ENCODE measurements around the gene NRXN3. TPM values are rescaled to one million over a fixed set of nuclear protein-coding genes. Genes with fewer than 3 reads are reported as not detected.

The NRXN3 gene
- total RNA-seq, 1 experiment from 2014 or later: not detected

- Histone ChIP-seq H3K9me2 (ENCODE audit: insufficient read depth) (no peaks in the 10 kb centered on the region), H3K79me2 (ENCODE audit: low read depth) (no peaks in the 10 kb centered on the region), H3K27me3 (ENCODE audit: insufficient read depth, low read depth) (no peaks in the 10 kb centered on the region), H4K20me1 (ENCODE audit: insufficient read depth) (no peaks in the 10 kb centered on the region), H3K4me1 (replicated peaks; ENCODE audit: insufficient read depth) (no peaks in the 10 kb centered on the region), H3K4me3 (no peak overlapping the region), H3F3A (ENCODE audit: insufficient read depth, low read depth) (no peaks in the 10 kb centered on the region), H3K9me3 (ENCODE audit: insufficient read depth, low read depth) (no peaks in the 10 kb centered on the region), H3K4me2 (no peak overlapping the region), H2AFZ (no peak overlapping the region), H3K27ac (no peak overlapping the region), H3K36me3 (ENCODE audit: low read depth) (no peaks in the 10 kb centered on the region)
- no peak for TF ChIP-seq CTCF (conservative IDR thresholded peaks at IDR 0.05)
- TF ChIP-seq EZH2 (IDR thresholded peaks at IDR 0.05; ENCODE audit: low read depth): no peak
- intact Hi-C loops (cut with micrococcal nuclease; ENCODE audit: unreplicated experiment): no loop called here
- ChIA-PET CTCF (no interaction called here), POLR2A (ENCODE audit: unreplicated experiment) (no interaction called here)
- BruUV-seq (replicated peaks): no TSS peak
- no peak for DNase-seq
Measured at GRCh38 chr14:79820866-79821535, 1650.8 kb downstream of the NRXN3 start.

- no TSS peak for BruUV-seq (replicated peaks)
- POLR2A ChIA-PET (ENCODE audit: unreplicated experiment): no interaction called here
Measured at GRCh38 chr14:79822034-79822433, 1651.9 kb downstream of the NRXN3 start.

GRCh38 chr14:79825046-79825521 lies 1654.9 kb downstream of the NRXN3 start:
- H3K27ac ChIP-seq: no peak overlapping the region
- TF ChIP-seq EZH2 (IDR thresholded peaks at IDR 0.05; ENCODE audit: low read depth) (no peak), CTCF (conservative IDR thresholded peaks at IDR 0.05) (no peak)
- no peaks in the 10 kb centered on the region for H3K27me3 ChIP-seq (ENCODE audit: insufficient read depth, low read depth)
- H3K9me3 ChIP-seq (ENCODE audit: insufficient read depth, low read depth): no peaks in the 10 kb centered on the region
- H2AFZ ChIP-seq: no peak overlapping the region
- H4K20me1 ChIP-seq (ENCODE audit: insufficient read depth): no peaks in the 10 kb centered on the region
- H3K4me1 ChIP-seq (replicated peaks; ENCODE audit: insufficient read depth): no peaks in the 10 kb centered on the region
- H3K36me3 ChIP-seq (ENCODE audit: low read depth): no peaks in the 10 kb centered on the region
- POLR2A ChIA-PET (ENCODE audit: unreplicated experiment): interaction anchor here (0.5 kb wide), 1 partner anchor 143 kb away, joined by 4 read pairs; no protein-coding TSS in a partner anchor
- no peak overlapping the region for H3K4me2 ChIP-seq
- H3F3A ChIP-seq (ENCODE audit: insufficient read depth, low read depth): no peaks in the 10 kb centered on the region
- BruUV-seq (replicated peaks): no TSS peak
- CTCF ChIA-PET: no interaction called here
- no peak overlapping the region for H3K4me3 ChIP-seq
- DNase-seq: no peak
- intact Hi-C loops (cut with micrococcal nuclease; ENCODE audit: unreplicated experiment): no loop called here
- H3K9me2 ChIP-seq (ENCODE audit: insufficient read depth): no peaks in the 10 kb centered on the region
- H3K79me2 ChIP-seq (ENCODE audit: low read depth): no peaks in the 10 kb centered on the region

More at GRCh38 chr14:79822034-79822433, 1651.9 kb downstream of the NRXN3 start:
- intact Hi-C loops (cut with micrococcal nuclease; ENCODE audit: unreplicated experiment): no loop called here
- no peaks in the 10 kb centered on the region for H3K36me3 ChIP-seq (ENCODE audit: low read depth)
- H3K27me3 ChIP-seq (ENCODE audit: insufficient read depth, low read depth): no peaks in the 10 kb centered on the region
- no peak overlapping the region for H3K27ac ChIP-seq
- no peaks in the 10 kb centered on the region for H3F3A ChIP-seq (ENCODE audit: insufficient read depth, low read depth)
- CTCF ChIA-PET: no interaction called here
- no peaks in the 10 kb centered on the region for H3K9me2 ChIP-seq (ENCODE audit: insufficient read depth)
- H3K4me3 ChIP-seq: no peak overlapping the region
- H3K4me2 ChIP-seq: no peak overlapping the region
- TF ChIP-seq EZH2 (IDR thresholded peaks at IDR 0.05; ENCODE audit: low read depth) (no peak), CTCF (conservative IDR thresholded peaks at IDR 0.05) (no peak)
- H3K4me1 ChIP-seq (replicated peaks; ENCODE audit: insufficient read depth): no peaks in the 10 kb centered on the region
- H3K79me2 ChIP-seq (ENCODE audit: low read depth): no peaks in the 10 kb centered on the region
- H3K9me3 ChIP-seq (ENCODE audit: insufficient read depth, low read depth): no peaks in the 10 kb centered on the region
- H2AFZ ChIP-seq: no peak overlapping the region
- DNase-seq: no peak
- H4K20me1 ChIP-seq (ENCODE audit: insufficient read depth): no peaks in the 10 kb centered on the region

All from PC-9 (cell line).